K562 (cell line): ENCODE results near the gene NLRP6. TPM values are rescaled to one million over a fixed set of nuclear protein-coding genes. Genes with fewer than 3 reads are reported as not detected.

Experiments used
- ARID2 ChIP-seq: fragments of 450-650 bp; IDR thresholded peaks from 2 replicates; pipeline ENCODE4 v1.6.1; 2017; ENCODE audit warnings: antibody characterized with exemption, mild to moderate bottlenecking
- CBX2 ChIP-seq: fragments of 200-600 bp; sonication (generic); IDR thresholded peaks from one replicate; pipeline ENCODE4 v1.6.1; 2012; ENCODE audit warnings: mild to moderate bottlenecking, low read length, inconsistent platforms; ENCODE audit not compliant: insufficient read depth, poor library complexity, severe bottlenecking
- CBX3 ChIP-seq, 2 experiments: IDR thresholded peaks; 1 replicate in 1 of 2; 2 replicates in 1 of 2; pipeline ENCODE4 v1.6.1; 2012; ENCODE audit warnings: inconsistent platforms in 2 of 2, low read length in 2 of 2, borderline replicate concordance in 1 of 2, control low read depth in 1 of 2
- CHD2 ChIP-seq: IDR thresholded peaks from 2 replicates; pipeline ENCODE4 v1.6.1; 2011; ENCODE audit warnings: low read depth, low read length
- CTBP1 ChIP-seq: fragments of 450-650 bp; IDR thresholded peaks from 2 replicates; pipeline ENCODE4 v1.6.1; 2016; ENCODE audit warnings: borderline replicate concordance
- CTCF ChIP-seq, 3 experiments: IDR thresholded peaks in 2 of 3; conservative IDR thresholded peaks in 1 of 3; 2 replicates each; pipeline ENCODE4 v1.5.1; 2011 to 2012; ENCODE audit warnings: low read length in 3 of 3, mild to moderate bottlenecking in 3 of 3, control low read depth in 2 of 3, improper control_type of control experiment in 1 of 3, inconsistent platforms in 1 of 3, low read depth in 1 of 3, mixed read lengths in 1 of 3, moderate library complexity in 1 of 3; ENCODE audit not compliant: insufficient read depth in 2 of 3
- ETS2 ChIP-seq: IDR thresholded peaks from 2 replicates; pipeline ENCODE4 v1.6.1; 2016; ENCODE audit warnings: borderline replicate concordance, missing genetic modification characterization, mild to moderate bottlenecking, moderate library complexity, missing compliant biosample characterization; ENCODE audit not compliant: poor library complexity, severe bottlenecking
- NBN ChIP-seq: fragments of 450-650 bp; IDR thresholded peaks from 2 replicates; pipeline ENCODE4 v1.6.1; 2016; ENCODE audit warnings: low read depth, mild to moderate bottlenecking
- NCOR1 ChIP-seq: fragments of 450-650 bp; IDR thresholded peaks from 2 replicates; pipeline ENCODE4 v1.6.1; 2016; ENCODE audit warnings: mild to moderate bottlenecking, moderate library complexity
- NFXL1 ChIP-seq: fragments of 450-650 bp; formaldehyde crosslinking; IDR thresholded peaks from 2 replicates; pipeline ENCODE4 v1.4.0; 2021; ENCODE audit warnings: mild to moderate bottlenecking
- PHF21A ChIP-seq: fragments of 450-650 bp; IDR thresholded peaks from 2 replicates; pipeline ENCODE4 v1.6.1; 2017; ENCODE audit warnings: low read depth, borderline replicate concordance
- POLR2B ChIP-seq: fragments of 450-650 bp; IDR thresholded peaks from 2 replicates; pipeline ENCODE4 v1.6.1; 2018; ENCODE audit warnings: low read depth; ENCODE audit not compliant: partially characterized antibody
- RNF2 ChIP-seq: sonication (generic); IDR thresholded peaks from 2 replicates; pipeline ENCODE4 v1.6.1; 2016
- SOX6 ChIP-seq: fragments of 450-650 bp; IDR thresholded peaks from 2 replicates; pipeline ENCODE4 v1.6.1; 2014; ENCODE audit warnings: mild to moderate bottlenecking
- TAL1 ChIP-seq: fragments of 450-650 bp; IDR thresholded peaks from 2 replicates; pipeline ENCODE4 v1.6.1; 2016; ENCODE audit warnings: mild to moderate bottlenecking
- ZBTB43 ChIP-seq: sonication (generic); formaldehyde crosslinking; IDR thresholded peaks from 2 replicates; pipeline ENCODE4 v1.8.0; 2023; ENCODE audit warnings: mild to moderate bottlenecking, missing genetic modification reagents
- ZNF274 ChIP-seq: IDR thresholded peaks from 2 replicates; pipeline ENCODE4 v1.6.1; 2011; ENCODE audit warnings: low read depth, mild to moderate bottlenecking, low read length, moderate library complexity, borderline replicate concordance
- ZNF395 ChIP-seq: fragments of 200-800 bp; sonication (Bioruptor generic); IDR thresholded peaks from 2 replicates; pipeline ENCODE4 v1.6.1; 2017; ENCODE audit warnings: missing genetic modification characterization, missing compliant biosample characterization
- ZNF695 ChIP-seq: fragments of 450-650 bp; formaldehyde crosslinking; IDR thresholded peaks from 2 replicates; pipeline ENCODE4 v1.4.0; 2020; ENCODE audit warnings: mild to moderate bottlenecking, moderate library complexity
- polyA plus RNA-seq, 8 experiments: library from polyadenylated mRNA; depleted of rRNA in 4 of 8; stranded (reverse) in 5 of 8; unstranded in 3 of 8; fragments of >200 nt; fragmentation: Nextera tagmentation in 2 of 8; fragmentation: Illumina TruSeq in 1 of 8; extraction: Ambion mirVana in 2 of 8; extraction: Trizol in 1 of 8; gene quantifications; 2 replicates each; pipeline versions ENCODE4 v1.2.1 to v1.2.3, GENCODE V29; 2011 to 2014; ENCODE audit warnings: inconsistent platforms in 1 of 8, missing spikeins in 1 of 8
- total RNA-seq, 7 experiments: library from RNA; depleted of rRNA in 6 of 7; stranded (reverse); fragments of >200 nt in 6 of 7; fragmentation: Illumina TruSeq in 2 of 7; extraction: Trizol in 2 of 7; gene quantifications; 2 replicates each; pipeline versions ENCODE4 v1.2.1 to v1.2.3, GENCODE V29; 2011 to 2021; ENCODE audit warnings: low replicate concordance in 1 of 7
- TF ChIP-seq, protein P1 (sequence below): fragments of 150-350 bp; conservative IDR thresholded peaks from 2 replicates; pipeline ENCODE4 v1.6.1; 2014; ENCODE audit warnings: low read length
- TF ChIP-seq, protein P2 (sequence below), 3 experiments: fragments of 200-800 bp in 1 of 3; sonication (Bioruptor generic) in 1 of 3; sonication (generic) in 1 of 3; formaldehyde crosslinking in 1 of 3; IDR thresholded peaks; 2 replicates each; pipeline versions ENCODE4 v1.6.1 to v1.8.0; 2016 to 2022; ENCODE audit warnings: mild to moderate bottlenecking in 2 of 3, missing compliant biosample characterization in 2 of 3, missing genetic modification characterization in 2 of 3, missing genetic modification reagents in 1 of 3

The NLRP6 gene
- total and polyA plus RNA-seq, 9 of the 15 experiments (the other 6 are each of a cell fraction or from before 2014, with no cell fraction given) = 0.03 to 0.18 (median 0.15) TPM; not detected in 5

- TF ChIP-seq ZBTB43 = no peak
- 0 out of 3 replicates have a peak, but pooled peaks of 1 of the 2 experiments have one; percentile 42 for TF ChIP-seq CBX3 (IDR thresholded peaks at IDR 0.05; ENCODE audit: borderline replicate concordance in 1 of 2, low read length in 2 of 2)
- TF ChIP-seq POLR2B = peak; percentile 13
- no peak for TF ChIP-seq NFXL1
- no peak for TF ChIP-seq CHD2
- 0 out of 2 replicates have a peak, but pooled peaks have one; percentile 26 for TF ChIP-seq ZNF395 (CRISPR knock-in tag)
- no peak for TF ChIP-seq ETS2 (tag)
- TF ChIP-seq CTBP1 = no peak
- 0 out of 2 replicates have a peak, but pooled peaks have one; percentile 23 for TF ChIP-seq NBN
- TF ChIP-seq SOX6 = no peak
- TF ChIP-seq CBX2 = no peak
- TF ChIP-seq NCOR1 = no peak
- no peak for TF ChIP-seq RNF2
- TF ChIP-seq ZNF274 = no peak
- TF ChIP-seq ARID2 = no peak
- TF ChIP-seq ZNF695 (CRISPR knock-in tag) = no peak
- no peak for TF ChIP-seq PHF21A
- TF ChIP-seq CTCF (IDR thresholded peaks at IDR 0.05 in 2 of 3, conservative IDR thresholded peaks at IDR 0.05 in 1 of 3; ENCODE audit: insufficient read depth in 2 of 3, low read depth in 1 of 3, low read length in 3 of 3) = no peak
- TF ChIP-seq, protein P1, sequence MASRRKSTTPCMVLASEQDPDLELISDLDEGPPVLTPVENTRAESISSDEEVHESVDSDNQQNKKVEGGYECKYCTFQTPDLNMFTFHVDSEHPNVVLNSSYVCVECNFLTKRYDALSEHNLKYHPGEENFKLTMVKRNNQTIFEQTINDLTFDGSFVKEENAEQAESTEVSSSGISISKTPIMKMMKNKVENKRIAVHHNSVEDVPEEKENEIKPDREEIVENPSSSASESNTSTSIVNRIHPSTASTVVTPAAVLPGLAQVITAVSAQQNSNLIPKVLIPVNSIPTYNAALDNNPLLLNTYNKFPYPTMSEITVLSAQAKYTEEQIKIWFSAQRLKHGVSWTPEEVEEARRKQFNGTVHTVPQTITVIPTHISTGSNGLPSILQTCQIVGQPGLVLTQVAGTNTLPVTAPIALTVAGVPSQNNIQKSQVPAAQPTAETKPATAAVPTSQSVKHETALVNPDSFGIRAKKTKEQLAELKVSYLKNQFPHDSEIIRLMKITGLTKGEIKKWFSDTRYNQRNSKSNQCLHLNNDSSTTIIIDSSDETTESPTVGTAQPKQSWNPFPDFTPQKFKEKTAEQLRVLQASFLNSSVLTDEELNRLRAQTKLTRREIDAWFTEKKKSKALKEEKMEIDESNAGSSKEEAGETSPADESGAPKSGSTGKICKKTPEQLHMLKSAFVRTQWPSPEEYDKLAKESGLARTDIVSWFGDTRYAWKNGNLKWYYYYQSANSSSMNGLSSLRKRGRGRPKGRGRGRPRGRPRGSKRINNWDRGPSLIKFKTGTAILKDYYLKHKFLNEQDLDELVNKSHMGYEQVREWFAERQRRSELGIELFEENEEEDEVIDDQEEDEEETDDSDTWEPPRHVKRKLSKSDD = no peak
- TF ChIP-seq TAL1 = no peak
- TF ChIP-seq, protein P2, sequence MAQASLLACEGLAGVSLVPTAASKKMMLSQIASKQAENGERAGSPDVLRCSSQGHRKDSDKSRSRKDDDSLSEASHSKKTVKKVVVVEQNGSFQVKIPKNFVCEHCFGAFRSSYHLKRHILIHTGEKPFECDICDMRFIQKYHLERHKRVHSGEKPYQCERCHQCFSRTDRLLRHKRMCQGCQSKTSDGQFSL (CRISPR knock-in tag; IDR thresholded peaks at IDR 0.05) = no peak
- TF ChIP-seq, protein P2 (tag; IDR thresholded peaks at IDR 0.05) = no peak
These were observed 10.7 kb upstream of the NLRP6 start (continued) for GRCh38 chr11:267491-267994.
